ENCODE measurements around the gene ATP6V0A4. TPM values are rescaled to one million over a fixed set of nuclear protein-coding genes. Genes with fewer than 3 reads are reported as not detected.
A peak's percentile ranks its signal among the peaks of the same experiment; 100 is the strongest.

Gene ATP6V0A4
- total RNA-seq, 2 donors from 2014 or later: 0.29 to 0.44 TPM

DNA sequence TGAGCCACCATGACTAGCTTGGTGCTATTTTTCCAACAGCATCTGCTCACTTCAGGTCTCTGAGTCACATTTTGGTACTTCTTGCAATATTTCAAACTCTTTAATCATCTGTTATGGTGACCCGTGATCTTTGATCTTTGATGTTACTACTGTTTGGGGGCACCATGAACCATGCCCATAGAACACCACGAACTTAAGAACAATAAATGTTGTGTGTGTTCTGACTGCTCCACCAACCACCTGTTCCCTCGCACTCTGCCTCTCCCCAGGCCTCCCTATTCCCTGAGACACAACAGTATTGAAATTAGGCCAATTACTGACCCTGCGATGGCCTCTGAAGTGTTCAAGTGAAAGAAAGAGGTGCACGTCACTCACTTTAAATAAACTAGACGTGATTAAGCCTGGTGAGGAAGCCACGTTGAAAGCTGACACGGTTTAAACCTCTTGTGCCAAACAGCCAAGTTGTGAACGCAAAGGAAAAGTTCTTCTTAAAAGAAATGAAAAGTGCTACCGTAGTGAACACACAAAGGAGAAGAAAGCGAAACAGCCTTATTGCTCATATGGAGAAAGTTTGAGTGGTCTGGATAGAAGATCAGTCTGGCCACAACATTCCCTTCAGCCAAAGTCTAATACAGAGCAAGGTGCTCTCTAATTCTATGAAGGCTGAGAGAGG, 27.2 kb upstream of the ATP6V0A4 start:
- Histone ChIP-seq H3K36me3 (ENCODE audit: control insufficient read depth, insufficient read depth, low read length) (no peaks in the 10 kb centered on the region), H3K27ac (ENCODE audit: low read depth, low read length) (no peak overlapping the region), H3K9ac (ENCODE audit: extremely low read depth, low read length, poor library complexity, severe bottlenecking) (no peak overlapping the region), H3K4me1 (ENCODE audit: control insufficient read depth, insufficient read depth, low read length) (no peaks in the 10 kb centered on the region), H3K9me3 (ENCODE audit: control insufficient read depth, low read length) (peaks cover 6% of the 10 kb centered on the region), H3K4me3 (ENCODE audit: low read length) (no peak overlapping the region), H3K27me3 (ENCODE audit: control insufficient read depth, insufficient read depth, low read length, poor library complexity, severe bottlenecking) (no peaks in the 10 kb centered on the region)
- Mint-ChIP-seq H3K27me3 (ENCODE audit: insufficient read depth) (peaks cover 6% of the 10 kb centered on the region), H3K4me1 (no peaks in the 10 kb centered on the region), H3K4me3 (no peak overlapping the region), H3K9me3 (no peaks in the 10 kb centered on the region), H3K36me3 (ENCODE audit: low read depth) (no peaks in the 10 kb centered on the region), H3K27ac (no peak overlapping the region)
- TF ChIP-seq, protein P1, sequence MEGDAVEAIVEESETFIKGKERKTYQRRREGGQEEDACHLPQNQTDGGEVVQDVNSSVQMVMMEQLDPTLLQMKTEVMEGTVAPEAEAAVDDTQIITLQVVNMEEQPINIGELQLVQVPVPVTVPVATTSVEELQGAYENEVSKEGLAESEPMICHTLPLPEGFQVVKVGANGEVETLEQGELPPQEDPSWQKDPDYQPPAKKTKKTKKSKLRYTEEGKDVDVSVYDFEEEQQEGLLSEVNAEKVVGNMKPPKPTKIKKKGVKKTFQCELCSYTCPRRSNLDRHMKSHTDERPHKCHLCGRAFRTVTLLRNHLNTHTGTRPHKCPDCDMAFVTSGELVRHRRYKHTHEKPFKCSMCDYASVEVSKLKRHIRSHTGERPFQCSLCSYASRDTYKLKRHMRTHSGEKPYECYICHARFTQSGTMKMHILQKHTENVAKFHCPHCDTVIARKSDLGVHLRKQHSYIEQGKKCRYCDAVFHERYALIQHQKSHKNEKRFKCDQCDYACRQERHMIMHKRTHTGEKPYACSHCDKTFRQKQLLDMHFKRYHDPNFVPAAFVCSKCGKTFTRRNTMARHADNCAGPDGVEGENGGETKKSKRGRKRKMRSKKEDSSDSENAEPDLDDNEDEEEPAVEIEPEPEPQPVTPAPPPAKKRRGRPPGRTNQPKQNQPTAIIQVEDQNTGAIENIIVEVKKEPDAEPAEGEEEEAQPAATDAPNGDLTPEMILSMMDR (conservative IDR thresholded peaks at IDR 0.05): no peak
- peak; percentile 5 for DNase-seq
- 91 to 93% methylated on average over 7 to 11 of the region's 11 CpGs for WGBS, 2 experiments (ENCODE audit: insufficient coverage in 1 of 2, insufficient read length in 1 of 2)

- Histone ChIP-seq H3K27ac (ENCODE audit: low read depth, low read length) (no peak overlapping the region), H3K4me1 (ENCODE audit: control insufficient read depth, insufficient read depth, low read length) (no peaks in the 10 kb centered on the region), H3K36me3 (ENCODE audit: control insufficient read depth, insufficient read depth, low read length) (no peaks in the 10 kb centered on the region), H3K27me3 (ENCODE audit: control insufficient read depth, insufficient read depth, low read length, poor library complexity, severe bottlenecking) (no peaks in the 10 kb centered on the region), H3K9ac (ENCODE audit: extremely low read depth, low read length, poor library complexity, severe bottlenecking) (no peak overlapping the region), H3K9me3 (ENCODE audit: control insufficient read depth, low read length) (peaks cover 6% of the 10 kb centered on the region), H3K4me3 (ENCODE audit: low read length) (no peak overlapping the region)
- H3K4me3 Mint-ChIP-seq: no peak overlapping the region
- H3K4me1 Mint-ChIP-seq: no peaks in the 10 kb centered on the region
- 72 to 92% methylated on average over 3 to 10 of the region's 11 CpGs for WGBS, 2 experiments (ENCODE audit: insufficient coverage in 1 of 2, insufficient read length in 1 of 2)
- H3K27me3 Mint-ChIP-seq (ENCODE audit: insufficient read depth): peaks cover 3% of the 10 kb centered on the region
- TF ChIP-seq, protein P1 (conservative IDR thresholded peaks at IDR 0.05): no peak
- peak; percentile 10 for DNase-seq
- no peaks in the 10 kb centered on the region for H3K9me3 Mint-ChIP-seq
- H3K36me3 Mint-ChIP-seq (ENCODE audit: low read depth): no peaks in the 10 kb centered on the region
- no peak overlapping the region for H3K27ac Mint-ChIP-seq
These were observed 25.0 kb upstream of the ATP6V0A4 start for GRCh38 chr7:138822867-138823535.

- no peaks in the 10 kb centered on the region for H3K27me3 ChIP-seq (ENCODE audit: control insufficient read depth, insufficient read depth, low read length, poor library complexity, severe bottlenecking)
- Mint-ChIP-seq H3K36me3 (ENCODE audit: low read depth) (no peaks in the 10 kb centered on the region), H3K4me3 (no peak overlapping the region), H3K27me3 (ENCODE audit: insufficient read depth) (no peaks in the 10 kb centered on the region), H3K4me1 (no peaks in the 10 kb centered on the region), H3K27ac (no peak overlapping the region), H3K9me3 (no peaks in the 10 kb centered on the region)
- no peak overlapping the region for H3K9ac ChIP-seq (ENCODE audit: extremely low read depth, low read length, poor library complexity, severe bottlenecking)
- H3K4me3 ChIP-seq (ENCODE audit: low read length): no peak overlapping the region
- H3K36me3 ChIP-seq (ENCODE audit: control insufficient read depth, insufficient read depth, low read length): no peaks in the 10 kb centered on the region
- peaks cover 6% of the 10 kb centered on the region for H3K9me3 ChIP-seq (ENCODE audit: control insufficient read depth, low read length)
- DNase-seq: peak; percentile 65
- TF ChIP-seq, protein P1 (conservative IDR thresholded peaks at IDR 0.05): no peak
- H3K4me1 ChIP-seq (ENCODE audit: control insufficient read depth, insufficient read depth, low read length): no peaks in the 10 kb centered on the region
- 77 to 90% methylated on average over 6 to 7 of the region's 7 CpGs for WGBS, 2 experiments (ENCODE audit: insufficient coverage in 1 of 2, insufficient read length in 1 of 2)
- no peak overlapping the region for H3K27ac ChIP-seq (ENCODE audit: low read depth, low read length)
These were observed 23.9 kb upstream of the ATP6V0A4 start for GRCh38 chr7:138821912-138822311.
